Measurements from ENCODE around the gene PACSIN2.

The PACSIN2 gene

GRCh38 chr22:43053176-43053575, 38.2 kb upstream of the PACSIN2 start:
- ATAC-seq (ENCODE audit: insufficient read depth, low read depth), result no peak
- Histone ChIP-seq H3K36me3 (ENCODE audit: insufficient read depth, low read length) (no peaks in the 10 kb centered on the region), H3K9ac (ENCODE audit: low read depth, low read length) (no peak overlapping the region), H3K9me3 (ENCODE audit: insufficient read depth, low read length, severe bottlenecking) (no peaks in the 10 kb centered on the region), H3K4me2 (ENCODE audit: insufficient read depth, low read length) (no peak overlapping the region), H4K20me1 (ENCODE audit: insufficient read depth, low read length) (no peaks in the 10 kb centered on the region), H3K27ac (ENCODE audit: low read length) (no peak overlapping the region), H3K27me3 (ENCODE audit: insufficient read depth, low read length, poor library complexity) (no peaks in the 10 kb centered on the region), H3K79me2 (ENCODE audit: insufficient read depth, low read length) (no peaks in the 10 kb centered on the region), H3K4me1 (ENCODE audit: insufficient read depth, low read length) (no peaks in the 10 kb centered on the region), H2AFZ (ENCODE audit: low read depth, low read length) (no peak overlapping the region), H3K4me3 (ENCODE audit: low read depth in 1 of 2, low read length in 2 of 2) (no peak overlapping the region)
- DNase-seq, result no peak
- TF ChIP-seq EZH2 (IDR thresholded peaks at IDR 0.05; ENCODE audit: borderline replicate concordance, low read depth, low read length, severe bottlenecking), result no peak
- TF ChIP-seq, protein P1, sequence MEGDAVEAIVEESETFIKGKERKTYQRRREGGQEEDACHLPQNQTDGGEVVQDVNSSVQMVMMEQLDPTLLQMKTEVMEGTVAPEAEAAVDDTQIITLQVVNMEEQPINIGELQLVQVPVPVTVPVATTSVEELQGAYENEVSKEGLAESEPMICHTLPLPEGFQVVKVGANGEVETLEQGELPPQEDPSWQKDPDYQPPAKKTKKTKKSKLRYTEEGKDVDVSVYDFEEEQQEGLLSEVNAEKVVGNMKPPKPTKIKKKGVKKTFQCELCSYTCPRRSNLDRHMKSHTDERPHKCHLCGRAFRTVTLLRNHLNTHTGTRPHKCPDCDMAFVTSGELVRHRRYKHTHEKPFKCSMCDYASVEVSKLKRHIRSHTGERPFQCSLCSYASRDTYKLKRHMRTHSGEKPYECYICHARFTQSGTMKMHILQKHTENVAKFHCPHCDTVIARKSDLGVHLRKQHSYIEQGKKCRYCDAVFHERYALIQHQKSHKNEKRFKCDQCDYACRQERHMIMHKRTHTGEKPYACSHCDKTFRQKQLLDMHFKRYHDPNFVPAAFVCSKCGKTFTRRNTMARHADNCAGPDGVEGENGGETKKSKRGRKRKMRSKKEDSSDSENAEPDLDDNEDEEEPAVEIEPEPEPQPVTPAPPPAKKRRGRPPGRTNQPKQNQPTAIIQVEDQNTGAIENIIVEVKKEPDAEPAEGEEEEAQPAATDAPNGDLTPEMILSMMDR (IDR thresholded peaks at IDR 0.05; ENCODE audit: borderline replicate concordance, extremely low read depth, low read length, poor library complexity, severe bottlenecking), result peak; percentile 55

DNA sequence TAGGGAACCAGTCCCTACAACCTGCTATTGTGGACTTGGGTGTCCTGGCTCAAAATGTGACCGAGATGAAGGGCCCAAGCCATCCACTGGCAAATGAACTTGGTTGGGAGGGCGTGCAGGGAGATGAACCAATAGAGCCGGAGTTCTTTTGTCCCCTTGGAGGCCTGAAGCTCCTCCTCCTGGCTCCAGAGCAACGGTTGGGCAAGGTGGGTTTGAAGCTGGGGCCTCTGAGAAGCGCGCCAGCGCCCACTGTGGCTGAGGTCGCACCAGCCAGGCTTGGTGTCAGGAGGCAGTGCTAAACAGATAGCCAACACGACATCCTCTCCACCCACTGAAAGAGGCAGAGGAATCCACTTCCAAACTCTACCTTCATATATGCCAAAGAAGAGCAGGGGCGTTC, 36.0 kb upstream of the PACSIN2 start:
- TF ChIP-seq, protein P1 (IDR thresholded peaks at IDR 0.05; ENCODE audit: borderline replicate concordance, extremely low read depth, low read length, poor library complexity, severe bottlenecking), result no peak
- TF ChIP-seq EZH2 (IDR thresholded peaks at IDR 0.05; ENCODE audit: borderline replicate concordance, low read depth, low read length, severe bottlenecking), result no peak
- peak; percentile 11 for DNase-seq

DNA sequence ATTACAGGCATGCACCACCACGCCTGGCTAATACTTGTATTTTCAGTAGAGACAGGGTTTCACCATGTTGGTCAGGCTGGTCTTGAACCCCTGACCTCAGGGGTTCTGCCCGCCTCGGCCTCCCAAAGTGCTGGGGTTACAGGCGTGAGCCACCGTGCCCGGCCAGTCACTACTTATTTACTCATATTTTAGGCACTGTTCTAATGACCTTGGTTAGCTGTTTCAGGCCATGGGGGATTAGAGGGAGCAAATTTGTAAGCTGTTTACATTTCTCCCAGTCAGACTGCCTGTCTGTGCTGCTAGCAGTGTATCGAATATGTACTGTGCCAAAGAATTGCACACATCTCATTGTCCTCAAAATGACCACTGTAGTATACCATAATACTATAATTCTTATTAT, 32.7 kb upstream of the PACSIN2 start:
- no peak overlapping the region for H3K4me2 ChIP-seq (ENCODE audit: insufficient read depth, low read length)
- no peaks in the 10 kb centered on the region for H3K36me3 ChIP-seq (ENCODE audit: insufficient read depth, low read length)
- no peaks in the 10 kb centered on the region for H4K20me1 ChIP-seq (ENCODE audit: insufficient read depth, low read length)
- no peaks in the 10 kb centered on the region for H3K79me2 ChIP-seq (ENCODE audit: insufficient read depth, low read length)
- H3K27ac ChIP-seq (ENCODE audit: low read length), result no peak overlapping the region
- no peak for DNase-seq
- no peak overlapping the region for H3K9ac ChIP-seq (ENCODE audit: low read depth, low read length)
- H3K27me3 ChIP-seq (ENCODE audit: insufficient read depth, low read length, poor library complexity), result no peaks in the 10 kb centered on the region
- no peak for TF ChIP-seq EZH2 (IDR thresholded peaks at IDR 0.05; ENCODE audit: borderline replicate concordance, low read depth, low read length, severe bottlenecking)
- H3K4me3 ChIP-seq (ENCODE audit: low read depth in 1 of 2, low read length in 2 of 2), result no peak overlapping the region
- no peak overlapping the region for H2AFZ ChIP-seq (ENCODE audit: low read depth, low read length)
- no peak for ATAC-seq (ENCODE audit: insufficient read depth, low read depth)
- no peaks in the 10 kb centered on the region for H3K9me3 ChIP-seq (ENCODE audit: insufficient read depth, low read length, severe bottlenecking)
- no peaks in the 10 kb centered on the region for H3K4me1 ChIP-seq (ENCODE audit: insufficient read depth, low read length)

More for the DNA sequence above, 36.0 kb upstream of the PACSIN2 start:
- Histone ChIP-seq H3K27ac (ENCODE audit: low read length) (no peak overlapping the region), H2AFZ (ENCODE audit: low read depth, low read length) (no peak overlapping the region), H4K20me1 (ENCODE audit: insufficient read depth, low read length) (no peaks in the 10 kb centered on the region), H3K27me3 (ENCODE audit: insufficient read depth, low read length, poor library complexity) (no peaks in the 10 kb centered on the region), H3K36me3 (ENCODE audit: insufficient read depth, low read length) (no peaks in the 10 kb centered on the region), H3K4me1 (ENCODE audit: insufficient read depth, low read length) (no peaks in the 10 kb centered on the region), H3K9ac (ENCODE audit: low read depth, low read length) (no peak overlapping the region), H3K4me3 (ENCODE audit: low read depth in 1 of 2, low read length in 2 of 2) (no peak overlapping the region), H3K9me3 (ENCODE audit: insufficient read depth, low read length, severe bottlenecking) (no peaks in the 10 kb centered on the region), H3K79me2 (ENCODE audit: insufficient read depth, low read length) (no peaks in the 10 kb centered on the region), H3K4me2 (ENCODE audit: insufficient read depth, low read length) (no peak overlapping the region)
- no peak for ATAC-seq (ENCODE audit: insufficient read depth, low read depth)

GRCh38 chr22:43044290-43044712, 29.4 kb upstream of the PACSIN2 start:
- H4K20me1 ChIP-seq (ENCODE audit: insufficient read depth, low read length), result no peaks in the 10 kb centered on the region
- H3K27me3 ChIP-seq (ENCODE audit: insufficient read depth, low read length, poor library complexity), result no peaks in the 10 kb centered on the region
- ATAC-seq (ENCODE audit: insufficient read depth, low read depth), result no peak
- H2AFZ ChIP-seq (ENCODE audit: low read depth, low read length), result no peak overlapping the region
- H3K9me3 ChIP-seq (ENCODE audit: insufficient read depth, low read length, severe bottlenecking), result no peaks in the 10 kb centered on the region
- no peaks in the 10 kb centered on the region for H3K36me3 ChIP-seq (ENCODE audit: insufficient read depth, low read length)
- no peak overlapping the region for H3K9ac ChIP-seq (ENCODE audit: low read depth, low read length)
- TF ChIP-seq, protein P1 (IDR thresholded peaks at IDR 0.05; ENCODE audit: borderline replicate concordance, extremely low read depth, low read length, poor library complexity, severe bottlenecking), result no peak
- TF ChIP-seq EZH2 (IDR thresholded peaks at IDR 0.05; ENCODE audit: borderline replicate concordance, low read depth, low read length, severe bottlenecking), result no peak
- no peak overlapping the region for H3K27ac ChIP-seq (ENCODE audit: low read length)
- H3K4me1 ChIP-seq (ENCODE audit: insufficient read depth, low read length), result no peaks in the 10 kb centered on the region
- no peak overlapping the region for H3K4me3 ChIP-seq (ENCODE audit: low read depth in 1 of 2, low read length in 2 of 2)
- DNase-seq, result no peak
- no peaks in the 10 kb centered on the region for H3K79me2 ChIP-seq (ENCODE audit: insufficient read depth, low read length)
- H3K4me2 ChIP-seq (ENCODE audit: insufficient read depth, low read length), result no peak overlapping the region
